ENCODE measurements around the gene SLAMF6. TPM values are rescaled to one million over a fixed set of nuclear protein-coding genes. Genes with fewer than 3 reads are reported as not detected.

SLAMF6 gene
- total and polyA plus RNA-seq, 3 donors from 2014 or later: 0.68 to 2.3 (median 1.6) TPM

- no peak overlapping the region for H3K27ac ChIP-seq
- no peak overlapping the region for H3K4me3 ChIP-seq
- H3K9me3 ChIP-seq: no peaks in the 10 kb centered on the region
- no peaks in the 10 kb centered on the region for H3K4me1 ChIP-seq
- TF ChIP-seq POLR2A (IDR thresholded peaks at IDR 0.05) (no peak), CTCF (IDR thresholded peaks at IDR 0.05) (no peak)
- DNase-seq: no peak
- H3K36me3 ChIP-seq (ENCODE audit: low read depth, missing control alignments): no peaks in the 10 kb centered on the region
- 78 to 84% methylated on average over 1 of the region's 1 CpG for WGBS, 2 donors
- no peaks in the 10 kb centered on the region for H3K27me3 ChIP-seq
- intact Hi-C loops (cut with DNase I; ENCODE audit: low total_unique reads): no loop called here
These were observed 48.4 kb downstream of the SLAMF6 start for GRCh38 chr1:160474392-160475242.

GRCh38 chr1:160472112-160472511 is 50.9 kb downstream of the SLAMF6 start:
- TF ChIP-seq POLR2A (IDR thresholded peaks at IDR 0.05) (no peak), CTCF (IDR thresholded peaks at IDR 0.05) (no peak)
- Histone ChIP-seq H3K27ac (no peak overlapping the region), H3K4me3 (no peak overlapping the region), H3K9me3 (no peaks in the 10 kb centered on the region), H3K4me1 (no peaks in the 10 kb centered on the region), H3K27me3 (no peaks in the 10 kb centered on the region), H3K36me3 (ENCODE audit: low read depth, missing control alignments) (no peaks in the 10 kb centered on the region)
- intact Hi-C loops (cut with DNase I; ENCODE audit: low total_unique reads): no loop called here
- WGBS, 2 donors: 86 to 93% methylated on average over 3 of the region's 3 CpGs
- no peak for DNase-seq

GRCh38 chr1:160471253-160471652 is 51.8 kb downstream of the SLAMF6 start:
- no peak for DNase-seq
- Histone ChIP-seq H3K4me1 (no peaks in the 10 kb centered on the region), H3K27ac (no peak overlapping the region), H3K9me3 (no peaks in the 10 kb centered on the region), H3K4me3 (no peak overlapping the region), H3K36me3 (ENCODE audit: low read depth, missing control alignments) (no peaks in the 10 kb centered on the region), H3K27me3 (no peaks in the 10 kb centered on the region)
- intact Hi-C loops (cut with DNase I; ENCODE audit: low total_unique reads): no loop called here
- 91 to 93% methylated on average over 1 of the region's 1 CpG for WGBS, 2 donors
- TF ChIP-seq POLR2A (IDR thresholded peaks at IDR 0.05): no peak
- TF ChIP-seq CTCF (IDR thresholded peaks at IDR 0.05): no peak

- H3K4me1 ChIP-seq: no peaks in the 10 kb centered on the region
- no peak for DNase-seq
- no peaks in the 10 kb centered on the region for H3K27me3 ChIP-seq
- no peak overlapping the region for H3K4me3 ChIP-seq
- no peaks in the 10 kb centered on the region for H3K9me3 ChIP-seq
- no peak for TF ChIP-seq CTCF (IDR thresholded peaks at IDR 0.05)
- TF ChIP-seq POLR2A (IDR thresholded peaks at IDR 0.05): no peak
- no peak overlapping the region for H3K27ac ChIP-seq
- intact Hi-C loops (cut with DNase I; ENCODE audit: low total_unique reads): no loop called here
- H3K36me3 ChIP-seq (ENCODE audit: low read depth, missing control alignments): no peaks in the 10 kb centered on the region
These were observed 55.5 kb downstream of the SLAMF6 start for GRCh38 chr1:160467576-160467975.

- Histone ChIP-seq H3K36me3 (ENCODE audit: low read depth, missing control alignments) (no peaks in the 10 kb centered on the region), H3K4me3 (no peak overlapping the region), H3K9me3 (no peaks in the 10 kb centered on the region), H3K27ac (no peak overlapping the region), H3K4me1 (no peaks in the 10 kb centered on the region), H3K27me3 (no peaks in the 10 kb centered on the region)
- TF ChIP-seq POLR2A (IDR thresholded peaks at IDR 0.05): no peak
- TF ChIP-seq CTCF (IDR thresholded peaks at IDR 0.05): no peak
- no peak for DNase-seq
- intact Hi-C loops (cut with DNase I; ENCODE audit: low total_unique reads): no loop called here
- WGBS, 2 donors: 93 to 95% methylated on average over 2 of the region's 2 CpGs
These were observed 56.1 kb downstream of the SLAMF6 start for GRCh38 chr1:160466961-160467360.

Data from testis (tissue), 3 donors.